GM21786 (cell line): ENCODE data around the gene HNF1A.

Experiments
- ATAC-seq: cut with Tn5 transposase; IDR thresholded peaks from one replicate; pipeline ENCODE4 v1.9.1; 2021; ENCODE audit not compliant: unreplicated experiment

Gene HNF1A

DNA sequence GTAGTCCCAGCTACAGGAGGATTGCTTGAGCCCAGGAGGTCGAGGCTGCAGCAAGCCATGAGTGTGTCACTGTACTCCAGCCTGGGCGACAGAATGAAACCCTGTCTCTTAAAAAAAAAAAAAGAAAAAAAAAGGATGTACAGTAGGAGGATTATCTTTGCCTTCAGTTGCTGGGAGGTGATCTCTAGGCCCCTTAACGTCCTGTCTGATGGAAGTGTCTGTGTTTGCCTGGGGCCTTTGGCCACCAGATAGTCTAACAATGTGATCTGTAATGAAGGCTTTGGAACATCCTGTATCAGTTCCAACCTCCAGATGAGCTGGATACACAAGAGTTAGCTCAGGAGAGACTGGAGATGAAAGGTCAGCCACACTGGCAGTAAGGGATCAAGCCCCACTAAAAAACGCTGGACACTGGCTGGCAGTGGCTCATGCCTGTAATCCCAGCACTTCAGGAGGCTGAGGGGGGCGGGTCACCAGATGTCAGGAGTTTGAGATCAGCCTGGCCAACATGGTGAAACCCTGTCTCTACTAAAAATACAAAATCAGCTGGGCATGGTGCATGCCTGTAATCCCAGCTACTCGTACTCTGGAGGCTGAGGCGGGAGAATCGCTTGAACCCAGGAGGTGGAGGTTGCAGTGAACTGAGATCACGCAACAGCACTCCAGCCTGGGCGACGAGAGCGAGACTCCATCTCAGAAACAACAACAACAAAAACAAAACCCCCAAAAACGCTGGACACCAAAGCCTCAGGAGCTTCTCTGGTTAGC lies 19.0 kb upstream of the HNF1A start:
- no peak for ATAC-seq

DNA sequence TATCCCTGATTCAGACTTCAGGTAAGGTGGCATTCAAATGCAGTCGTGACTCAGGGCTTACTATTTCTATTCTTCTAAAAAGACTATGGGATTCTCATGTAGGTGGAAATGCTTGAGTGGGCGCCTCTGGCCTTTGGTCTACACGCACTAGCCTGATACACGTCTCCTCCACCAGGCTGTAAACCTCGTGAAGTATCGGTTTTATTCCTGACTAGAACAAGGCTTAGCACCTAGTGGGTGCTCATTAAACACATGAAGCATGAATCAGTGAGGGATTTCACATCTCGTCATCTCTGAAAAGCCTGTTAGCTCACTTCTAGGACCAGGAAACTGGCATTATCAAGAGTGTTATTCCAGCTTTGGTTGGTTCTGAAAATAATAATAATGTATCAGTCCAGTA lies 17.7 kb upstream of the HNF1A start:
- ATAC-seq: peak; percentile 53

DNA sequence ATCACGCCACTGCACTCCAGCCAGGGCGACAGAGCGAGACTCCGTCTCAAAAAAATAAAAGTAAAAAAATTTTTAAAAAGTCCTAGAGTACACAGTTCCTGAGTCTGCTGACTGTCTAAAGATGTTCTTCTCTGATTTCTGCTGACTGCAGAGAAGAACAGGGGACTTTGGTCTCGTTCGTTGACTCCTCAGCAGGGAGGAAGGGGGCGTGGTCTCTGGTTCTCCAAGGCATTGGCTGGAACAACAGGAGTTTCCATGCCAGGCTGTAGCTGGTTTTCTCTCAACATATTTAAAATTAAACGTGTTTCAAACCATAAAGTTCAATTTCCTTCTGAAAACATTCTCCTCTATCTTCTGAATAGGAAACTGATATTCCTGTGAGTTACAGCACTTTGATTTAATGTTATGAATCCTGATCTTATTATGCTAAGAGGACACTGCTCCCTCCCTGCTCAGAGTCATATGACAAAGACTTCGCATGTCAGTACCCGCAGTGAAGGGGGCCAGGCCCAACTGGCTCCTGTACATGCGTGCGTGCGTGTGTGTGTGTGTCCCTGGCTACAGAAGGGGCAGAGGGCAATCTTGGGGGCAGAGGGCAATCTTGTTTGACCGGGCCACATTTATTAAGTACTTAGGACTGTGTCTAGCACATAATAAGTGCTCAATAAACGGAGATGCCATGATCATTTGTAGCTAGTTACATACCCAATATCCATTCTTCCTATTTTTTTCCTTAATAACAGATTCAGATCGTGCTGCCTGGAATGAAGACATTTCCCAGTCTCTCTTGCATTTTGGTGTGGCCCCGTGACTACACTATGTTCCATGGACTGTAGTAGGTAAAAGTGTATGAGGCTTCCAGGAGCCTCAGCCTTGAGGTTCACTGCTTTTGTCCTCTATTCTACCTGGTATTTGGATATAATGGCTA lies 16.5 kb upstream of the HNF1A start:
- no peak for ATAC-seq

DNA sequence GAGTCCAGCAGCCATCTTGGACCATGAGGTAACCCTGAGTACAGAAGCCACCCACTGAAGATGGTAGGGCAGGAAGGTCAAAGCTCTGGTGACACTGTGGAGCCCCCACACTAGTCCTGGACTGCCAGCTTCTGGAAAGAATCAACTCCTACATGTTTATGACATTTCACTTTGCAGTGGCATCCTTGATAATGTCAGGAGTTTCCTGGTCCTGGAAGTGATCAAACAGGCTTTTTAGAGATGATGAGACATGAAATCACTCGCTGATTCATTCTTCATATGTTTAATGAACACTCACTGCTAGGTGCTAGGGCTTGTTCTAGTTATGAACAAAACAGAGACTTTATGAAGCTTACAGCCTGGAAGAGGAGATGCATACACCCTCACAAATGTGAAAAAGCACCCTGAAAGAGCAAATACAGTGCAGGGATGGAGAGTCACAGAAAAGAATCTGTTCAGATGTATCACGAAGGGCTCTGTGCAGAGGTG lies 15.8 kb upstream of the HNF1A start:
- ATAC-seq: no peak

DNA sequence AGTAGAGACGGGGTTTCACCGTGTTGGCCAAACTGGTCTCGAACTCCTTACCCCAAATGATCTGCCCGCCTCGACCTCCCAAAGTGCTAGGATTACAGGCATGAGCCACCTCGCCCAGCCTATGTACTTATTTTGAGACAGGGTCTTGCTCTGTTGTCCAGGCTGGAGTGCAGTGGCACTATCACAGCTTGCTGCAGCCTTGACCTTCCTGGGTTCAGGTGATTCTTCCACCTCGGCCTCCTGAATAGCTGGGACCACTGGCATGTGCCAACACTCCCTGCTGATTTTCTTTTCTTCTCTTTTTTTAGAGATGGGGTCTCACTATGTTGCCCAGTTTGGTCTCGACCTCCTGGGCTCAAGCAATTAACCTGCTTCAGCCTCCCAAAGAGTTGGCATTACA lies 14.0 kb upstream of the HNF1A start:
- ATAC-seq: no peak

- ATAC-seq: no peak
Measured at GRCh38 chr12:120965534-120966091, 12.7 kb upstream of the HNF1A start.

DNA sequence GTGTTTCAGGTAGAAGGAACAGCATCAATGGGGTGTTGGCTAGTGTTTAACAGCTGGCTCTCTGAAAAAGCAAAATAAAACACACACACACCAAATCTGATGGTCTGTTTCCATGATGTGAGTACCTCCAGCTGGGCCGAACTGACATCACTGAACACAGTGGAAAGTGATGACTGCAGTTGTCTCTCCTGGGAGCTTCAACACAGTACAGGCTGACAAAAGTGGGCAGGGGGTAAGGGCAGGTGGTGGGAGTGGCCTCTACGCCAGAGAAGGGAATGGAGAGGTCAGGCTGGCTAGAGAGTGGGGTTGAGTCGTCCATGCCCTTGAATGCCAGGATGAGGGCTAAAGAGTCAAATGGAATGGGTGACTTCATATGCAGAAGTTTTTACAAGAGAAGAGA lies 8.0 kb upstream of the HNF1A start:
- no peak for ATAC-seq

- ATAC-seq: no peak
Measured at GRCh38 chr12:120971299-120972180, 6.8 kb upstream of the HNF1A start.

- ATAC-seq: no peak
Measured at GRCh38 chr12:120972870-120973543, 5.3 kb upstream of the HNF1A start.

DNA sequence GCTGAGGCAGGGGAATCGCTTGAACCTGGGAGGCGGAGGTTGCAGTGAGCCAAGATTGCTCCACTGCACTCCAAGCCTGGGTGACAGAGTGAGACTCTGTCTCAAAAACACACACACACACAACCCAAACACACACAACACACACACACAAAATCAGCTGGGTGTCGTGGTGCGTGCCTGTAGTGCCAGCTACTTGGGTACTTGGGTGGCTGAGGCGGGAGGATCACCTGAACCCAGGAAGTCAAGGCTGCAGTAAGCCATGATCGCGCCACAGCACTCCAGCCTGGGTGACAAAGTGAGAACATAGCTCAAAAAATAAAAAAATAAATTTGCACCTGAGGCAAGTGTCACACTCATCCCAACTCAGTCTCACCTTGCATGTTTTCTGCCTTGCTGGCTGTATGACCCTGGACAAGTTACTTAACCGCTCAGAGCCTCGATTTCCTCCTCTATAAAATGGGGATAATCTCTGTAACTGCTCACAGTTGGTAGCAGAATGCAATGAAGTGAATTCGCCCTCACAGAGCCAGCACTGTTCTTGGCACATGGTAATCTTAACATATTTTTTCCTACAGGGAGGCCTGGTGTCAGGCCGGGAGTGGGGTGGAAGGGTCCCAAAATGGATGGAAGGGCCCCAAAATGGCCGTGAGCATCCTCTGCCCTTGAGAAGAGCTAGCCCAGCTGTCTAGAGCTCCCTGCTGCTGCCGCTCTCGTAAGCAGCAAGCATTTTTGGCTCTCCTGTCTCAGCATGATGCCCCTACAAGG lies 630 bp upstream of the HNF1A start:
- ATAC-seq: no peak

GRCh38 chr12:120979220-120979861 lies 998 bp downstream of the HNF1A start:
- no peak for ATAC-seq

GRCh38 chr12:120979862-120980696 lies 1.7 kb downstream of the HNF1A start:
- no peak for ATAC-seq

DNA sequence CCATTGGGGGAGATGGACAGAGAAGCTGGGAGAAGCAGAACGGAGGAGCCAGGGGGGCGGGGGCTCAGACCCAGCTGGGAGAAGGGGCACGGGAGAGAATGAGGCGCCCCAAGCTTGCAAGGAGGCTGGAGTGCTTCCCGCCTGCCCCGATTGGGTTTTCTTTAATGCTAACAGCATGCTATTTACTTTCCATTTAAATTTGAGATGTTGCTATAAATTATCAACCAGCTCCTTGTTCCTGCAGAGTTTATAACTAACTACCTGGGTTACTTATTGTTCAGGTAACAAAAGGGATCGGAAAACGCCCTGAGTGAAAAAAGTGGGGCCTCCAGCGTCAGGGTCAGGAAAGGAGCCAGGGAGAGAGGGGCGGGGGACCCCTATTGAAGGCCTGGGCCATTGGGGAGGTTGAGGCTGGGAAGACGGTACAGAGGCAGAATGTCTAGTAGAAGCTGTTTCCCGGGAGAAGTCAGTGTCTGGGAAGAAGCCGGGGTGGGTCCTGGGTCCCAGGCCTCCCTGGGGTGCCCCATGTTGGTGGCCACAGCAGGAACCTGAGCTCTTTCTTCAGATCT lies 2.5 kb downstream of the HNF1A start:
- no peak for ATAC-seq

GRCh38 chr12:120981407-120981941 lies 3.1 kb downstream of the HNF1A start:
- no peak for ATAC-seq

GRCh38 chr12:120982659-120983058 lies 4.3 kb downstream of the HNF1A start:
- ATAC-seq: no peak

- ATAC-seq: no peak
Measured at GRCh38 chr12:120983759-120984158, 5.4 kb downstream of the HNF1A start.

DNA sequence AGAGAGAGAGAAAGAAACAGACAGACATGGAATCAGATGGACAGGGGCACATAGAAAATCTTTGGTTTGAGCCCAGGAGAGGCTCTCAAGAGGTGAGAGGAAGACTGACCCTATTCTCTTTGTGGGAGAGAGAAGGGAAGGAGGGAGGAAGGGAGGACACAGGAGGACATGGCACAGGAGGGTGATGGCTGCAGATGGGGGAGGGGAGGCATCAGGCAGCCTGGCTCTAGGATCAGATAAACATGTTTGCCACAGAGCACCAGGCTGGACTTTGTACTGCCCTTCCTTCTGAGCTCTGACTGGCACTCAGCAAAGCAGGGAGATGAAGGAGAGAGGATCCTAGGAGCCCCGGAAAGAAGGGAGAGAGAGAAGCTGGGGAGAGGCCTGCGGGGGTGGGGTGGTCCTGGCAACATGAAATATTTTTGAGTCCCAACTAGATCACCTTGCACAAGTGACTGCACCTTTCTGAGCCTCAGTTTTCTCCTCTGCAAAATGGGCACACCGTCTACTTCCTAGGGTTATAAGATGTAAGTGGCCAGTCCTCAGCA lies 6.1 kb downstream of the HNF1A start:
- ATAC-seq: no peak
